H54 (cell line): ENCODE results near the gene LMCD1.
A peak's percentile ranks its signal among the peaks of the same experiment; 100 is the strongest.

Source experiments
- DNase-seq: peaks from one replicate; pipeline ENCODE4 v3.0.0; 2011; ENCODE audit warnings: low spot score, mixed read lengths; ENCODE audit not compliant: insufficient read length
- FAIRE-seq: peaks from 3 replicates; lab custom pipeline; 2011; peaks lifted over from hg19 to GRCh38; lab: Jason Lieb, UNC
- POLR2A ChIP-seq: IDR thresholded peaks from 2 replicates; pipeline ENCODE4 v1.6.1; 2011; ENCODE audit warnings: low read depth, mild to moderate bottlenecking, low read length

The LMCD1 gene

DNA sequence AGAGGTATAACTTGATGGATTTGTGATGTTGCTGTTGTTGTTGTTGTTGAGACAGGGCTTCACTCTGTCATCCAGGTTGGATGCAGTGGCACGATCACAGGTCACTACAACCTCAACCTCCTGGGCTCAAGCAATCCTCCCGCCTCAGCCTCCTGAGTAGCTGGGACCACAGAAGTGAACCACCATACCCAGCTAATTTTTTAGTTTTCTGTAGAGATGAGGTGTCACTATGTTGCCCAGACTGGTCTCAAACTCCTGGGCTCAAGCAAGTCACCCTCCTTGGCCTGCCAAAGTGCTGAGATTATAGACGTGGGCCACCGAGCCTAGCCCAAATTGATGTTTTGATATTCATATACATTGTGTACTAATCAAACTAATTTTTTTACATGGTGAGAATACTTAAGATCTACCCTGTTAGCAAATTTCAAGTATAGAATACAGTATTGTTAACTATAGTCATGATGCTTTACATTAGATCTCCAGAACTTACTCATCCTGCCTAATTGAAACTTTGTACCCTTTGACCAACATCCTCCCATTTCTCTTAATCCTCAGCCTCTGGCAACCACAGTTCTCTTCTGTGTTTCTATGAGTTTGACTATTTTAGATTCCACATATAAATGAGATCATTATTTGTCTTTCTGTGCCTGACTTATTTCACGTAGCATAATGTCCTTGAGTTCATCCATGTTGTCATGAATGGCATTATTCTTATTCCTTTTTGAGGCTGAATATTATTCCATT, 23.2 kb downstream of the LMCD1 start:
- DNase-seq (no peak), FAIRE-seq (no peak)
- TF ChIP-seq POLR2A, result no peak

DNA sequence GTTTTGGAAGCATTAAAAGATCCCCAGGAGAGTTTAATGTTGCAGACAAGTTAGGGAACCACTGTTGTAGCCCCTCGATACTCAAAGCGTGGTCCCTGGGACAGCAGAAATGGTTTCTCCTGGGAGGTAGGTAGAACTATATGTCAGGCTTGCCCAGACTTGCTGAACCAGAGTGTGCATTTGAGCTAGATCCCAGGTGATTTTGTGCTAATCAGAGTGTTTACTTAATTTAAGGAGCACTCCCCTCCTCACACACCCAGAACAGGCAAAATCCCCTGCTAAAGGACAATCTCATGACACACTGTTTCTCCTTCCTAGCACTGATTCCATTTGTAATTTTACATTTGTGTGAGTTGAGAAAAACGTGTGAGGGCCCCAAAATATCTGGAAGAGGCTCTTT, 24.3 kb downstream of the LMCD1 start:
- no peak for DNase-seq
- no peak for TF ChIP-seq POLR2A
- no peak for FAIRE-seq

- DNase-seq (no peak), FAIRE-seq (no peak)
- TF ChIP-seq POLR2A, result no peak
Observed at GRCh38 chr3:8529181-8529637, 27.6 kb downstream of the LMCD1 start.

GRCh38 chr3:8529738-8530525, 28.3 kb downstream of the LMCD1 start:
- DNase-seq, result peak; percentile 27
- TF ChIP-seq POLR2A, result no peak
- peak; percentile 69 for FAIRE-seq

- TF ChIP-seq POLR2A, result no peak
- no peak for DNase-seq
- FAIRE-seq, result no peak
Observed at GRCh38 chr3:8530581-8530980, 29.0 kb downstream of the LMCD1 start.

DNA sequence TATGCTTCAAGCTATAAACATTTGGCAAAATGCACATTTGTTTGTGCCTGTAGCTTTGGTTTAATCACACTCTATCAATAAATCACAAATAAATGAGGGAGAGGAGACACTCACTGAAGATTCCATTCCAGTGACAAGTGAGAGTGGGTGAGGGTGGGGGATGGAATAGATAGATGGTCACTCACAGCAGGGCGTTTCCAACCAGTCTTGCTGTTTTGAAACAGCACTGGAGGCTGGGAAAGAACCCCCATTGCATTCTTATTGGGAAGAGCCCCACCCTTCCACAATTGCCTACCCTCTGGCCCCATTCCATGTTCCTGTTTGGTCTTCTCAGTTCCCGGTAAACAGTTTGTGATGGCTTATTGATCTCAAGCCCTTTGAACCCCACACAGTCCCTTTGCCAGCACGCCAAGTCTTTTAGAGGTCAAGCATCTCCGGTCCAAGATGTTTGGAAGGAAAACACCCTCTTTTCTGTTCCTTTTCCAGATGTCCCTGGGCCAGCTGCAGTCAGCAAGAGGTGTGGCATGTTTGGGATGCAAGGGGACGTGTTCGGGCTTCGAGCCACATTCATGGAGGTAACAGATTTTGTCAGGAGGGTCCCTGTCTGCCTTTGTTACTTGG, 30.7 kb downstream of the LMCD1 start:
- peak; percentile 9 for DNase-seq
- no peak for FAIRE-seq
- no peak for TF ChIP-seq POLR2A

- FAIRE-seq (no peak), DNase-seq (no peak)
- TF ChIP-seq POLR2A, result no peak
Observed at GRCh38 chr3:8536096-8537056, 34.8 kb downstream of the LMCD1 start.

- no peak for FAIRE-seq
- no peak for DNase-seq
- no peak for TF ChIP-seq POLR2A
Observed at GRCh38 chr3:8537440-8537839, 35.8 kb downstream of the LMCD1 start.

GRCh38 chr3:8538223-8538622, 36.6 kb downstream of the LMCD1 start:
- FAIRE-seq (no peak), DNase-seq (no peak)
- TF ChIP-seq POLR2A, result no peak

- no peak for TF ChIP-seq POLR2A
- DNase-seq (no peak), FAIRE-seq (no peak)
Observed at GRCh38 chr3:8538913-8539312, 37.3 kb downstream of the LMCD1 start.

DNA sequence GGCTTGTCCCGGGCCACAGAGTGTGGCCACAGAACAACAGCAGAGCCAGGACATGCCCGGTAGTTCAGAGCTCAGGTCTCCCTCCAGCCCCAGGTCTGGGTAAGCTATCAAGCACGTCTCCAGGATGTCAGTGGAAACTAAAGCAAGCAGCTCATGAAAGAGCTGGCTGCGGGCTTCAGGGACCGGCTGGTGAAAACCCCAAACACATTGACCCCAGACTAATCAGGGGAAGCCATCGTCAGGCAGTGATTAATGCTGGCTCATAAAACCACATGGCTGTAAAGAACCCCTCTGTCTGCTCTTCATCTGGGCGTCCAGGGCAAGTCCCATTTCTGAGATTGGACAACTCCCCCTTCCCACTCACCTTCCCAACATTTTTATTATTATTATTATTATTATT, 37.8 kb downstream of the LMCD1 start:
- TF ChIP-seq POLR2A, result no peak
- FAIRE-seq (no peak), DNase-seq (no peak)

GRCh38 chr3:8540456-8540855, 38.8 kb downstream of the LMCD1 start:
- TF ChIP-seq POLR2A, result no peak
- DNase-seq (no peak), FAIRE-seq (no peak)

DNA sequence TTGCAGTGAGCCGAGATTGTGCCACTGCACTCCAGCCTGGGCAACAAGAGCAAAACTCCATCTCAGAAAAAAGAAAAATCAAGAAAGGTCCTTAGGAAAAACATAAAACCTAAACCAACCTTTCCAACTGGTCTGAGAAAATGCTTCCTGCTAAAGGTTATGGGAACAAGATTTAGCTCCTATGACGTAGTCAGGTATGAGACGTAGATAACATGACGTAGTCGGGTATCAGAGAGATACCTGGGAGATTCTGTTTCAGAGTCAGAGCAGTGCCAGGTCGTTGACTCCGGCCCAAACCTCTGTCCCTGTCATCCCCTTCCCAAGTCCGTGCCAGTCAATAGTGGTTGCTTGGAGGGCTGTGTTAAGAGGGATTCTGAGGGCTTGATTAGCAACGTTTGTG, 39.9 kb downstream of the LMCD1 start:
- no peak for TF ChIP-seq POLR2A
- FAIRE-seq, result no peak

More for the DNA sequence above, 39.9 kb downstream of the LMCD1 start:
- DNase-seq, result no peak
